H1 (cell line): ENCODE data around the gene EGFLAM. TPM values are rescaled to one million over a fixed set of nuclear protein-coding genes. Genes with fewer than 3 reads are reported as not detected.

Source experiments
- CTCF ChIA-PET: fragments of 300-600 bp; sonication (Branson Sonifier 250); formaldehyde crosslinking; loops from one replicate; lab custom pipeline; 2021; ENCODE audit not compliant: partially characterized antibody; lab: Charles Lee
- POLR2A ChIA-PET: fragments of 300-600 bp; sonication (Branson Sonifier 250); formaldehyde crosslinking; loops from one replicate; lab custom pipeline; 2021; ENCODE audit warnings: inconsistent platforms; ENCODE audit not compliant: partially characterized antibody; lab: Charles Lee
- DNase-seq, 2 experiments: peaks; one replicate each; pipeline versions ENCODE4 v3.0.0 to v3.0.0-alpha.2; 2010 to 2022; ENCODE audit warnings: low spot score in 2 of 2, low read depth in 1 of 2, mixed read lengths in 1 of 2
- FAIRE-seq: peaks from 2 replicates; lab custom pipeline; 2011; peaks lifted over from hg19 to GRCh38; lab: Jason Lieb, UNC
- H2AFZ ChIP-seq: 2 replicates; pipeline ENCODE4 v1.8.1; 2012; ENCODE audit warnings: low read length, inconsistent platforms
- H2AK5ac ChIP-seq: 2 replicates; pipeline ENCODE4 v1.6.1; 2013; ENCODE audit warnings: low read depth, low read length
- H2BK120ac ChIP-seq: replicated peaks from 2 replicates; pipeline ENCODE3; 2013; ENCODE audit warnings: low read depth, low read length, inconsistent platforms
- H2BK12ac ChIP-seq: 2 replicates; pipeline ENCODE4 v1.6.1; 2013; ENCODE audit warnings: low read depth, low read length
- H2BK15ac ChIP-seq: 2 replicates; pipeline ENCODE4 v1.6.1; 2013; ENCODE audit warnings: low read length
- H2BK20ac ChIP-seq: 2 replicates; pipeline ENCODE4 v1.6.1; 2013; ENCODE audit warnings: low read length
- H2BK5ac ChIP-seq: 2 replicates; pipeline ENCODE4 v1.6.1; 2013; ENCODE audit warnings: low read depth, low read length
- H3K14ac ChIP-seq: 2 replicates; pipeline ENCODE4 v1.6.1; 2013; ENCODE audit warnings: inconsistent platforms; ENCODE audit not compliant: insufficient read length
- H3K18ac ChIP-seq: 2 replicates; pipeline ENCODE4 v1.6.1; 2013; ENCODE audit warnings: low read length; ENCODE audit errors: extremely low read depth
- H3K23ac ChIP-seq: 2 replicates; pipeline ENCODE4 v1.6.1; 2013; ENCODE audit warnings: inconsistent platforms; ENCODE audit not compliant: insufficient read length
- H3K23me2 ChIP-seq: 2 replicates; pipeline ENCODE4 v1.6.1; 2013; ENCODE audit warnings: low read depth, low read length
- H3K27ac ChIP-seq: 2 replicates; pipeline ENCODE4 v1.6.1; 2011; ENCODE audit warnings: low read depth, low read length, inconsistent platforms
- H3K27me3 ChIP-seq, 4 experiments: replicated peaks in 1 of 4; 1 replicate in 1 of 4; 2 replicates in 3 of 4; pipeline versions ENCODE4 v1.6.1 to v1.8.1; 2011 to 2013; ENCODE audit warnings: low read length in 3 of 4, mild to moderate bottlenecking in 3 of 4, inconsistent platforms in 2 of 4, mixed read lengths in 2 of 4, moderate library complexity in 1 of 4; ENCODE audit not compliant: control insufficient read depth in 3 of 4, insufficient read depth in 3 of 4; ENCODE audit errors: extremely low read depth in 1 of 4
- H3K36me3 ChIP-seq, 4 experiments: 2 replicates each; pipeline versions ENCODE4 v1.6.1 to v1.8.1; 2011 to 2013; ENCODE audit warnings: mild to moderate bottlenecking in 4 of 4, low read length in 3 of 4, moderate library complexity in 2 of 4, control low read depth in 1 of 4, inconsistent platforms in 1 of 4; ENCODE audit not compliant: insufficient read depth in 4 of 4, control insufficient read depth in 2 of 4
- H3K4ac ChIP-seq: replicated peaks from 2 replicates; pipeline ENCODE3; 2013; ENCODE audit warnings: low read length, low read depth, mixed read lengths, inconsistent platforms; ENCODE audit not compliant: insufficient read length
- H3K4me1 ChIP-seq, 4 experiments: replicated peaks in 1 of 4; 1 replicate in 1 of 4; 2 replicates in 3 of 4; pipeline versions ENCODE4 v1.6.1 to v1.8.1; 2011 to 2013; ENCODE audit warnings: low read length in 3 of 4, inconsistent platforms in 2 of 4, mixed read lengths in 1 of 4; ENCODE audit not compliant: insufficient read depth in 4 of 4, control insufficient read depth in 3 of 4
- H3K4me2 ChIP-seq, 2 experiments: 2 replicates each; pipeline versions ENCODE4 v1.6.1 to v1.8.1; 2011 to 2013; ENCODE audit warnings: low read depth in 2 of 2, low read length in 2 of 2, control low read depth in 1 of 2, inconsistent platforms in 1 of 2, mild to moderate bottlenecking in 1 of 2; ENCODE audit not compliant: insufficient read depth in 1 of 2
- H3K4me3 ChIP-seq, 4 experiments: fragments of 200-600, 300-600 bp in 1 of 4; sonication (generic), shearing (Covaris generic), sonication (Bioruptor Twin) in 1 of 4; 2 replicates each; pipeline versions ENCODE4 v1.5.1 to v1.8.1; 2011 to 2016; ENCODE audit warnings: low read length in 4 of 4, low read depth in 3 of 4, control low read depth in 2 of 4, inconsistent platforms in 2 of 4, mild to moderate bottlenecking in 2 of 4, mixed read lengths in 1 of 4, moderate library complexity in 1 of 4; ENCODE audit not compliant: insufficient read depth in 2 of 4; ENCODE audit errors: extremely low read depth in 1 of 4
- H3K56ac ChIP-seq: replicated peaks from 2 replicates; pipeline ENCODE3; 2013; ENCODE audit warnings: low read depth, mild to moderate bottlenecking, mixed read lengths, low read length, inconsistent platforms; ENCODE audit not compliant: insufficient read length
- H3K79me1 ChIP-seq: 2 replicates; pipeline ENCODE4 v1.6.1; 2013; ENCODE audit warnings: low read depth, low read length, control low read depth
- H3K79me2 ChIP-seq, 2 experiments: 2 replicates each; pipeline versions ENCODE4 v1.6.1 to v1.8.1; 2012 to 2013; ENCODE audit warnings: low read length in 2 of 2, mild to moderate bottlenecking in 2 of 2, inconsistent platforms in 1 of 2; ENCODE audit not compliant: insufficient read depth in 2 of 2, control insufficient read depth in 1 of 2
- H3K9ac ChIP-seq, 4 experiments: replicated peaks in 1 of 4; 1 replicate in 1 of 4; 2 replicates in 3 of 4; pipeline versions ENCODE4 v1.6.1 to v1.8.1; 2011 to 2013; ENCODE audit warnings: low read depth in 3 of 4, low read length in 3 of 4, control low read depth in 2 of 4, mild to moderate bottlenecking in 2 of 4, moderate library complexity in 2 of 4, inconsistent platforms in 1 of 4; ENCODE audit errors: extremely low read depth in 1 of 4
- H3K9me3 ChIP-seq, 2 experiments: 2 replicates each; pipeline versions ENCODE4 v1.6.1 to v1.8.1; 2012 to 2013; ENCODE audit warnings: mild to moderate bottlenecking in 2 of 2, moderate library complexity in 2 of 2, control low read depth in 1 of 2, inconsistent platforms in 1 of 2, low read depth in 1 of 2, low read length in 1 of 2, mixed read lengths in 1 of 2; ENCODE audit not compliant: insufficient read depth in 2 of 2
- H4K20me1 ChIP-seq, 2 experiments: replicated peaks in 1 of 2; 2 replicates each; pipeline versions ENCODE3 to v1.8.1; 2011 to 2013; ENCODE audit warnings: inconsistent platforms in 2 of 2, low read length in 2 of 2, mild to moderate bottlenecking in 1 of 2; ENCODE audit not compliant: insufficient read depth in 2 of 2, control insufficient read depth in 1 of 2
- H4K5ac ChIP-seq: 2 replicates; pipeline ENCODE4 v1.6.1; 2013; ENCODE audit warnings: low read length, low read depth, mixed read lengths, inconsistent platforms; ENCODE audit not compliant: insufficient read length
- H4K8ac ChIP-seq: 2 replicates; pipeline ENCODE4 v1.8.0; 2013; ENCODE audit warnings: mild to moderate bottlenecking, moderate library complexity, low read length, inconsistent platforms; ENCODE audit not compliant: insufficient read depth; ENCODE audit errors: extremely low read depth
- H4K91ac ChIP-seq: replicated peaks from 2 replicates; pipeline ENCODE3; 2013; ENCODE audit warnings: low read length, mixed read lengths, inconsistent platforms; ENCODE audit not compliant: insufficient read length
- HDAC6 ChIP-seq: IDR thresholded peaks from one replicate; pipeline ENCODE4 v1.7.1; 2012; ENCODE audit warnings: low read depth, mild to moderate bottlenecking, inconsistent platforms, low read length, moderate library complexity
- KDM1A ChIP-seq: fragments of 200-600, 300-600 bp; sonication (generic); IDR thresholded peaks from 2 replicates; pipeline ENCODE4 v1.7.1; 2016; ENCODE audit warnings: mild to moderate bottlenecking, low read length, borderline replicate concordance
- SAP30 ChIP-seq: fragments of 300-600 bp; sonication (generic); IDR thresholded peaks from 2 replicates; pipeline ENCODE4 v1.7.1; 2012; ENCODE audit warnings: low read length, moderate library complexity, mild to moderate bottlenecking, inconsistent platforms; ENCODE audit not compliant: insufficient read depth, insufficient replicate concordance
- SIRT6 ChIP-seq: IDR thresholded peaks from one replicate; pipeline ENCODE4 v1.7.1; 2012; ENCODE audit warnings: low read length, inconsistent platforms
- WGBS, 2 experiments: shearing (Covaris generic) in 1 of 2; methylation state at CpG; one replicate each; pipeline versions ENCODE4 v1.1.6 to v1.1.7; 2013 to 2015; ENCODE audit warnings: low lambda C conversion rate in 2 of 2, mixed read lengths in 2 of 2, inconsistent platforms in 1 of 2, low coverage in 1 of 2, missing lambda C conversion rate in 1 of 2; ENCODE audit not compliant: insufficient replicate concordance in 2 of 2, insufficient coverage in 1 of 2, insufficient read length in 1 of 2; ENCODE audit errors: extremely low coverage in 1 of 2, missing lambda C conversion rate in 1 of 2; 5-methylcytosine and 5-hydroxymethylcytosine counted together
- polyA plus RNA-seq, 7 experiments: library from polyadenylated mRNA; depleted of rRNA in 3 of 7; stranded (reverse) in 5 of 7; unstranded in 2 of 7; fragments of >200 nt in 5 of 7; fragments of 200-250 nt in 2 of 7; gene quantifications; 1 replicate in 5 of 7; 2 replicates in 1 of 7; 4 replicates in 1 of 7; pipeline versions ENCODE4 v1.2.1 to v1.2.3, GENCODE V29; 2011 to 2013; ENCODE audit warnings: missing spikeins in 2 of 7, mixed read lengths in 2 of 7
- total RNA-seq: library from RNA; stranded (reverse); fragmentation: NEBNext Ultra II Directional; extraction: Animal tissue kit (Norgen Biotek cat#: 25700); gene quantifications from 2 replicates; pipeline ENCODE4 v1.2.1, GENCODE V29; 2021
- TF ChIP-seq, protein P1 (sequence below): IDR thresholded peaks from 2 replicates; pipeline ENCODE4 v1.6.1; 2011; ENCODE audit warnings: low read length, improper control_type of control experiment

EGFLAM gene
- total and polyA plus RNA-seq, 2 of the 8 experiments (the other 6 are each of a cell fraction or from before 2014, with no cell fraction given) = 0.20 to 0.24 TPM

DNA sequence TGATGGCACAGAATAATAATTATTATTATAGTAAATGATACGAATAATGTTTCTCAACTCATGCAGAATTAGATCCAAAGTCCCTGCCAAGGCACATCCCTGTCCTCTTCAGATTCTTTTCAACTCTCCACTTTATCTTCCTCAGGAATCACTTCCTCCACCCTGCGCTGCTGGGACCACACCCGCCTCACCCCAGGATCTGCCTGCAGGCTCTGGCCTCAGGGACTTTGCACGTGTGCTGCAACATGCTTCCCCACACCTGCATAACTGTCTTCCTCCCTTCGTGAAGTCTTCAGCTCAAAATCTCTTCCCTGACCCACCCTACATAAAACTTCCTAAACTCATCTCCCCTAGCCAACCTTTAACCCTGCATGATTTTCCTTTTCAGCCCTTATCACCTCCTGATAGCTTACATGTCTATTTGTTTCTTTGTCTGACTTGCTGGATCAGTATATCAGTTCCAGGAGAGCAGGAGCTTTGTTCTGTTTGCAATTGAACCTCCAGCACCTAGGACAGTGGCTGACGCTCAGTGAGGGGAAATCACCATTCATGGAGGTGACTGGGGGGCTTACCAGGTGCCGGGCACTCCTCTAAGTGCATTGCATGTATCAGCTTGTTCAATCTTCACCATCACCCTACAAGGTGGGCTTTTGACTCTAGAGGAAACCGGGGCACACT lies 47.5 kb upstream of the EGFLAM start:
- H3K4me1 ChIP-seq = no peaks in the 10 kb centered on the region; a peak in 1 of 7 replicates
- H3K14ac ChIP-seq = no peak overlapping the region
- no peak overlapping the region for H2BK15ac ChIP-seq
- TF ChIP-seq, protein P1, sequence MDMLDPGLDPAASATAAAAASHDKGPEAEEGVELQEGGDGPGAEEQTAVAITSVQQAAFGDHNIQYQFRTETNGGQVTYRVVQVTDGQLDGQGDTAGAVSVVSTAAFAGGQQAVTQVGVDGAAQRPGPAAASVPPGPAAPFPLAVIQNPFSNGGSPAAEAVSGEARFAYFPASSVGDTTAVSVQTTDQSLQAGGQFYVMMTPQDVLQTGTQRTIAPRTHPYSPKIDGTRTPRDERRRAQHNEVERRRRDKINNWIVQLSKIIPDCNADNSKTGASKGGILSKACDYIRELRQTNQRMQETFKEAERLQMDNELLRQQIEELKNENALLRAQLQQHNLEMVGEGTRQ = no peak
- TF ChIP-seq SAP30 (no peak), KDM1A (no peak), HDAC6 (no peak), SIRT6 (no peak)
- TF ChIP-seq, all 59 proteins: peak for 0
- WGBS, 2 experiments = 90% methylated on average over 8 of the region's 8 CpGs; no CpG with 5 or more reads in 1 of the 2 experiments
- Histone ChIP-seq H3K9ac (no peak overlapping the region), H2BK5ac (no peak overlapping the region), H3K9me3 (no peaks in the 10 kb centered on the region), H3K79me1 (no peaks in the 10 kb centered on the region), H3K79me2 (no peaks in the 10 kb centered on the region), H3K4ac (no peak overlapping the region), H4K5ac (no peak overlapping the region), H3K36me3 (no peaks in the 10 kb centered on the region), H3K23me2 (0 out of 2 replicates have a peak, but pooled peaks cover 2% of the 10 kb centered on the region), H4K91ac (no peak overlapping the region), H3K27me3 (no peaks in the 10 kb centered on the region), H2BK12ac (no peak overlapping the region), H3K4me3 (no peak overlapping the region), H4K8ac (no peak overlapping the region), H3K23ac (no peak overlapping the region), H4K20me1 (no peaks in the 10 kb centered on the region), H3K27ac (no peak overlapping the region), H3K18ac (no peak overlapping the region), H2AK5ac (no peak overlapping the region), H2AFZ (no peak overlapping the region), H2BK20ac (no peak overlapping the region), H3K4me2 (no peak overlapping the region), H3K56ac (no peak overlapping the region), H2BK120ac (no peak overlapping the region)
- FAIRE-seq = no peak
- ChIA-PET CTCF (interaction anchor here (0.6 to 4.1 kb wide), 19 partner anchors 9 to 1213 kb away, joined by 3 to 15 read pairs (median 3); no protein-coding TSS in a partner anchor), POLR2A (no interaction called here)
- DNase-seq = no peak
